GM19239 (cell line): Measurements from ENCODE around the gene MTCH1.

Source experiments
- DNase-seq: peaks from one replicate; pipeline ENCODE4 v3.0.0; 2011; ENCODE audit warnings: low spot score; ENCODE audit not compliant: insufficient read length
- FAIRE-seq: peaks from 2 replicates; lab custom pipeline; 2011; peaks lifted over from hg19 to GRCh38; lab: Jason Lieb, UNC

MTCH1 gene

DNA sequence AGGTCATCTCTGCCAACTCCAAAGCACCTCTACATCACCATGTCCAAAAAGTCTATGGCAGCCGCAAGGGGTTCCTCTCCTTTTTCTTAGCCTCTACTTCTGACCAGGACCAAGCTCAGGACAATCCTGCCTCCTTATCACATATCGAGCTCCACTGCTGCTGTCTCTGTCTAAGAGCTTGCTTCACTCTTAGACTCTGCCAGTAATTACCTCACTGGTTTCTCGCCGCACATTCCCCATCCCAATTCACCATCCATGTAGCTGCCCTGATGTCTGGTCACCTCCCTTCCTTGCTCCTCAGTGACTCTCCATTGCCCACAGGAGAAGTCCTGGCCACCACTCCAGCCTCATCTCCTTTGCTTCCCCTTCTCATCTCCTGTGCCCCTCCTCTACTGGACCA lies 55.5 kb downstream of the MTCH1 start:
- DNase-seq = no peak
- no peak for FAIRE-seq

GRCh38 chr6:36929607-36930006 lies 56.4 kb downstream of the MTCH1 start:
- DNase-seq = no peak
- no peak for FAIRE-seq

- DNase-seq = no peak
- FAIRE-seq = no peak
These were observed 56.8 kb downstream of the MTCH1 start for GRCh38 chr6:36929152-36929551.

DNA sequence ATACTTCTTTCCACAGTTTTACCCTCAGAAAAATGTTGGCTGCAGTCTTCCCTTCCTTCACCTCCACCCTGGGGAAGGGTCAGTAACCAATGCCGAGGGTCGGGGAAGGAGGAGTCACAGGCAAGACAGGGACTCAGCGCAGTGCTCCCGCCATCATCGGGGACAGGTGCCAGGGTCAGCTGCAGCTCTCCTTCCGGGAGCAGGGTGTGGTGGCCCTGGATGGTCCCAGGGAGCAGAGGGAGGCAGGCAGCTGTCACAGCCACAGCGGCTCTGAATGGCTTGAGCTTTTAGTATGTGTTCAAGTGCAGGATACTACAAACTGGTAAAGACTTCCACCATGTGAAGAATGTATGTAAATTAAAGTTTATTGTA lies 57.5 kb downstream of the MTCH1 start:
- FAIRE-seq (no peak), DNase-seq (no peak)

DNA sequence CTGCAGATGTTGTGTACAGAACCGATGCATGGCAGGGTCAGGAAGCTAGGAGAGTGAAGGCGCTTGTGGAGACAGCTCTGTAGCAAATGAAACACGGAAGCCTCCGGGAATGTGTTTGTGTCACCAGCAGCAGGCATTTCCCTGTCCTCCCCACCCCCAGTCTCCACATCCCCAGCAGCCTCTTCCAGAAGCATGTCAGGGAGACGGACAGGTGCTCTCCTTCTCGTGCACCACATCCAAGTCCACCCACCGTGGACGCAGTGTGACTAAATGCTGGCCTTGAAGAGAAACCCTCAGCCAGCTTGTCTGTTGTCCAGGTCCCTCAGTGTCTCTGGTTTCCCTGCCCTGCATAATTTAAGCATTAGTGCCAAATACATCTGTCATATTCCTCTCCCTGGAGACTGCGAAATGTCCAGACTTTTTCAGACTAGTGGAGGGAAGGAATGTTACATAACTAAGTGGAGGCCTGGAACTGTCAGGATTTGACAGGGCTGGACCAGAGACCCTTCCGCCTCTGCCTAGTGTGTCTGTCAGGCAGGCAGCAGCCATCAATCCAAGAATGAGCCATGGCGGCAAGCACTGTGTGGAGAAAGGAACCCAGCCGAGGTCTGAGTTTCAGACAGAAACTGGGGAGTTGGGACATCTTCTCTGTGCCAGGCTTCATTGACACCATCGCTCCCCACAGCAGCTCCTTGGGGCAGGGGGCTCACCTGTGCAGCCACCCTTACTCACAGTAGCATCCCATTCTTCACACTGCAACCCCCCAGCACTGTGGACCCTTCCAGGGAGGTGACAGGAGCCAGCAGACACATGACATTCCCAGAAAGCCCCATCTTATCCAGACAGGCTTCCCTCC lies 58.1 kb downstream of the MTCH1 start:
- DNase-seq (no peak), FAIRE-seq (no peak)

DNA sequence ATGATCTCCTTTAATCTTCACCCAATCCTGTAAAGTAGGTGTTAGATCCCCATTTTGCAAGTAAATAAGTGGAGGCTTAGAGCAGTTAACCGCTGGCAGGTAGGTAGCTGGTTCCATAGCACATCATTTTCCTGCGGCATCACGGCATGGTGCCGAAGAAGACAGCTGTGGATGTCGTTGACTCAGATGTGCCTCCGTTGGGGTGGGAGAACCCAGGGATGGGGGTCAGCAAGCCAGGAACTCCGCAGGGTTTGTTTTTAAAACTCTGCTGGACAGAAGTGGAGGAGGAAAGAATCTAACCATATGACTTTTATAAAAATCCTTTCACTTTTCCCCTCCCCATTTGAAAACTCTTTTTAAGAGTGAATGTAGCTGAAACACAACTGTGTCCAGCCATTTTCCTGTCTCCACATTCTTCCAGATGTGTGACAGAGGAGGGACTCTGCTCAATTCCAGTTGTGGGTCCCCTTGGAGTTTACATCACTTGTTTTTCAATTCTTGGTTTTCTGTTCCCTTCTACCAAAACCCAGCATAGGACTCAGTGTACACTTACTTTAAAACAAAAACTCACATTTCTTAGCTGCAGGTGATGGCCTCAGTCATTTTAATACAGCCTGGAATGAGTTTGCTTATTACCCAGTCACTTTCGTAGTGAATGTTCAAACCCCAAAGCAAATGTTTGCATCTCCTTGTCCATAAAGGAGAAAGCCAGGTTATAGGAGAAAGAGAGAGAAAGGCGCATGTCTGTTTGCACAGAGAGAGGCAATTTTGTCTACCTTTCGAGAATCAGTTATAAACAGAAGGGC lies 59.1 kb downstream of the MTCH1 start:
- FAIRE-seq (no peak), DNase-seq (no peak)

GRCh38 chr6:36925809-36926208 lies 60.2 kb downstream of the MTCH1 start:
- FAIRE-seq (no peak), DNase-seq (no peak)

GRCh38 chr6:36924778-36925374 lies 61.1 kb downstream of the MTCH1 start:
- FAIRE-seq = no peak
- no peak for DNase-seq

DNA sequence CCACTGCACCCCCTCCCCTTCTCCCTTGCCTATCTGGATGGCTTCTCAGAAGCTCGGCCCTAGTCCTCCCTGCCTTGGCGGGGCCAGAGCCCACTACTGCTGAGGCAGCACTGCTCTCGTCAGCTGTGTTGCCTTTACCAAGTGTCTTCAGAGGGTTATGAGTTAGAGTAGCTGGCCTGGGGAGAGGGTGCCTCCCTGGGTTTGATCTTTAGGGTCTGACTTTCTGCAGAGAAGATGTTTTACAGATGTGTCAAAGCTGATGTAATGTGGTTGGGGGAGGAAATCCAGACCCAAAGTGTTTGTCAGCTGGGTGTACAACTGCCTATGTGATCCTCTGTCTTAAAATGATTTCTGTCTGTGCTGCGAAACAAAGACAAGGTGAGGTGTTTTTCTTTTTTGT lies 61.9 kb downstream of the MTCH1 start:
- FAIRE-seq (no peak), DNase-seq (no peak)

DNA sequence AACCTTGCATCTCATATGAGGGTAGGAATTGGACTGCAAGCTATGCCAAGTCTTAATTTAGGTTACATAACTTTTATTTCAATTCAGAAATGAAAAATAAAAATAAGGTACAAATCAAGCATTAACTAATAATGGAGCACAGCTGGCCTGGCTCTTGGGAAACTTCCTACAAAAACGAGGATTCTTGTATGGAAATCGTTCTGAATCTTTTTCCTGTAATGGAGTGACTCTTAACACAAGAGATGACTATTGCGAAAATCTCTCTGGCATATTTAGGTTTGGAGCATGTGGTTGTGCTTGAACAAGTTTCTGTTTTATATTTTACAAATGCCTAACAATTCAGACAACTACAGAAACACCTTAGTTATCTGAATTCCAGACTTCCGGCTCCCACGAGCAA lies 65.5 kb downstream of the MTCH1 start:
- no peak for FAIRE-seq
- no peak for DNase-seq

DNA sequence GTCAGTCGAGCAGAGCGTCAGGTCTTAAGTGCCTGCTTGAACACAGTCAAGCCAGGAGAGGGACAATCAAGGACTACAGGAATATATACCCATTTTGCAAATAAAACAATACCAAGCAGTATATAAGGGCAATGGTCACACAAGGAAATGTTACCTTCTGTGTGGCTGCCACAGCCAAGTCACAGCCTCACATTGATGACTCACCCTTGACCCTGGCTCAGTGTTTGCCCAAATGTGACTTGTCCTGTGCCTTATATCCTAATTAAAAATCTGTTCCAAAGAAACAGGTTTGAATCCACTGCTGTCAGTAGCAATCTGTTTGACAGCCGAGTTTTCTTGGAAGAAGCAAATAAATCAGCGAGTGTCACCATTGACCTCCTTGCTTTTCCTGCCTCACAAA lies 65.9 kb downstream of the MTCH1 start:
- no peak for FAIRE-seq
- no peak for DNase-seq
